GM21360 (cell line): Measurements from ENCODE around the gene PARVB.
"Not testable (repeated sequence)": the region's sequence is repeated elsewhere in the genome, so short reads cannot be mapped to it uniquely, and the experiment has no call there.

Experiments
- ATAC-seq: cut with Tn5 transposase; IDR thresholded peaks from one replicate; pipeline ENCODE4 v1.9.1; 2021; ENCODE audit warnings: mild to moderate bottlenecking, moderate library complexity; ENCODE audit not compliant: unreplicated experiment

Gene PARVB

GRCh38 chr22:44049486-44050231 lies 25.6 kb downstream of the PARVB start:
- ATAC-seq, result no peak

GRCh38 chr22:44050766-44051355 lies 26.8 kb downstream of the PARVB start:
- ATAC-seq, result no peak

DNA sequence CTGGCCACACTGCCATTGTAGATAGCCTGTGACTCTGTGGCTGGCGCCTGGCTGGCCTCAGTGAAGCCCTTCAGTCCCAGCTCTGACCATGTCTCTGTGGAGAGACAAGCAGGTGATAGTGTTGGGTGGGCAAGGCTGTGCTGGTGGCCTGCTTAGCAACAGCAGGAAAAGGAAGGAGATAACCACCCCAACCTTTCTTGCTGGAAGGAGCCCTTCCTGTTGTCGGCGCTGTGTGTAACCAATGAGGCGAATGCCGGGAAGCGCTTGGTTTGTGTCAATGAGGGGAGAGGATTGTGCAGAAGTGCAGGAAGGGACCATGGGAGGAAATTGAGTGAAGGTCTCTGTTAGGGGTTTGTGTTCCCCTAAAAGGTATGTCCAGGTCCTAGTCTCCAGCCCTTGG lies 27.3 kb downstream of the PARVB start:
- no peak for ATAC-seq

GRCh38 chr22:44051961-44052360 lies 27.9 kb downstream of the PARVB start:
- no peak for ATAC-seq

DNA sequence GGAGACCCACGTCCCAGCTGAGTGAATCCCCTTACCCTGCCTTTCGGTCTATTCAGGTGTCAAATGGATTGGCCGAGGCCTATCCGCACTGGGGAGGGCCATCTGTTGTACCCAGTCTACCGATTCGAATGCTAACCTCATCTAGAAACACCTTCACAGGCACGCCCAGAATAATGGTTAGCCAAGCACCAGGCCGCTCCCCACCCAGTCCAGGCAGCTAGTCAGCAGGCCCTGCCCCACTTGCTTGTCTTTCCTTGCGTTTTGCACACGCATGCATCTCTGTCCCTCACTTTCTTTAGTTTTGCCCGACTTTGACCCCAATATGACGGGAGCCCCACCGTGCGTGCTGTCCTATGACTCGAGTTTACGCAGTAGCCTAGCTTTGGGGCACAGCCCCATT lies 31.7 kb downstream of the PARVB start:
- ATAC-seq, result no peak

DNA sequence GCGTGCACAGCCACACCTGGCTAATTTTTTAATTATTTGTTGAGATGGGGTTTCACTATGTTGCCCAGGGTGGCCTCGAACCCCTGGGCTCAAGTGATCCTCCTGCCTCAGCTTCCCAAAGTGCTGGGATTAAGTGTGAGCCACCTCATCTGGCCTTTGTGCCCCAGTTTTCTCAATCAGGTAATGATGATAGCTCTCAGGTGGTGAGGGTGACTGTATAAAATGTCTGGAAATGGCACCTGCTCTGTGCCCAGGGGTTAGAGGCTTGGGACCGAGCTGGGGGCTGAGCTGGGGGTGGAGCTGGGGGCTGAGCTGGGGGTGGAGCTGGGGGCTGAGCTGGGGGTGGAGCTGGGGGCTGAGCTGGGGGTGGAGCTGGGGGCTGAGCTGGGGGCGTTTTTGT lies 32.5 kb downstream of the PARVB start:
- ATAC-seq, result not testable (repeated sequence)

DNA sequence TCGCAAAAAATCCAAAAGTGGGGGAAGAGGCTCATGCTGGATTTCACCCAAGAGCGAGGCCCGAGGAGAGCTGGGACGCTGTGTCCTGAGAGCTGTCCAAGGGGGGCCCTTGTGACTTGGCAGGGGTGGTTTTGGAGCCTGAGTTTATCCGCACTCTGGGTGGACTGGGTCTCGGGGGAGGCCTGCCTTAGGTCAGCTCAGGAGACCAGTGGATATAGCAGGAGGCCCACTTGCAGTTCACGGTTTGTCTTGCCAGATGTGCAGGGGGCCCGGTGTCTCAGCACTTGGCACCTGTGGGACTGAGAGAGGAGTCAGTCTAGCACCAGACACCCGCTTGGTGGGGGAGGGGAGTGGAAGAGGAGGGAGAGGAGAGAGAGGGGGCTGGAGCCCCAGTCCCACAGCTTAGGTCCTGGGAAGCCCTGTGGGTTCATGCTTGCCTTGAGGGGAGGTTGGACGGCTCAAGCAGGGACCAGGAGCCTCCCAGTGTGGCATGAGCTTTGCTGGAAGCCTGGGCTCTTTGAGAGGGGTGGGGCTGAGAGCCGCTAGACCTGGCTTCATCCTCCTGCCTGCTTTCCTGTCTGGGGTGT lies 33.4 kb downstream of the PARVB start:
- ATAC-seq, result no peak

- no peak for ATAC-seq
Measured at GRCh38 chr22:44063462-44064371, 39.6 kb downstream of the PARVB start.

GRCh38 chr22:44067033-44067432 lies 42.9 kb downstream of the PARVB start:
- ATAC-seq, result no peak

DNA sequence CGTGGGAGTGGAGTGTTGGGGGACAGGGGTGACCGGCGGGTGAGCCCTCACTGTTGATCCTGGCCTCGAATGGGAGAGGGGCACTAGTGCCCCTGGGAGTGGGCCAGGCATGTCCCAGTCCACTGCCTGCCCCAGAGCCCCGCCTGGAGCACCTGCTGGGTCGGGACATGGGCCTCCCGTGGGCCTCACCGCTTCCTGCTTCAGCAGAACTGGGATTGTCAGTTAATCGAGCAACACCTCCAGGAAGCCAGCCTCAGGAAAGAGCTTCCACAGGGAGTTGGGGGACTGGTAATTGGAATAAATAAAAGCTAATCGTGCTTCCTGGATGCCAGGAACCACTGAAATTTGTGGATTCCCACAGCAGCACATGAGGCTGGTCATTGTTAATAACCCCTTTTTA lies 43.8 kb downstream of the PARVB start:
- no peak for ATAC-seq

DNA sequence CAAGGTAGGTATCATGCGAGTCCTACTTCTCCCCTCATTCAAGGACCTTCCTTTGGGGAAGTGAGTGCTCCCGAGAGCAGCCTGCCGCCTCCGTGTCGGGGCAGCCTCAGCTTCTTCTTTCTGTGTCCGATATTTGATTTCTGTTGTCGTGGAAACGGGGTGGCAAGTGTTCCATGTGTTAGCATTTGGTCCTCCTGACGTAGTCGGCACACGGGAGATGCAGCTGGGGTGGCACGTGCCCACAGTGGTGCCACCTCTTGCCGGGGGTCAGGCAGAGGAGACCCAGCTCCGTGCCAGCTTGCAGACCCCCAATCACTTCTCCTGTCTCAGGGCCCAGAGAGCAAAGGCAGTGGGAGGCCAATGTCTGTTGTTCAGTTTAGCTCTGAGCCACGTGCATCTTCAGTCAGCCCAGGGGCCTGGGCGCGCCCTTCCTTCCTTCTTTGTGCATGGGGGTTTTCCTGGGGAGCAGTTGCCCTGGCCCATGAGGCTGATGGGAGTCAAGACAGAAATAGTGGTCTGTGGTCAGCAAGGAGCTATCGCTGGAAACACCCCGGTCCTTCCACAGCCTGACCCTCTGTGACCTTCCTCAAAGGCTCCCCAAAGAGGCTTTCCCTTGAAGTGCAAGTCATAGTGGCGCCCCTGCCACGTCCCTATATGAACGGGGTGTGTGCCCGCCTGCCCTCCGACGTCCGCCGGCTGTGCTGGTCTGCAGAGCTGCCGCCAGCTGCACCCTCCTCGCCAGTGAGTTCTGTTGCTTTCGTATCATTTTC lies 44.5 kb downstream of the PARVB start:
- no peak for ATAC-seq

GRCh38 chr22:44070029-44070428 lies 45.9 kb downstream of the PARVB start:
- ATAC-seq, result no peak

- no peak for ATAC-seq
Measured at GRCh38 chr22:44071781-44072326, 47.8 kb downstream of the PARVB start.

DNA sequence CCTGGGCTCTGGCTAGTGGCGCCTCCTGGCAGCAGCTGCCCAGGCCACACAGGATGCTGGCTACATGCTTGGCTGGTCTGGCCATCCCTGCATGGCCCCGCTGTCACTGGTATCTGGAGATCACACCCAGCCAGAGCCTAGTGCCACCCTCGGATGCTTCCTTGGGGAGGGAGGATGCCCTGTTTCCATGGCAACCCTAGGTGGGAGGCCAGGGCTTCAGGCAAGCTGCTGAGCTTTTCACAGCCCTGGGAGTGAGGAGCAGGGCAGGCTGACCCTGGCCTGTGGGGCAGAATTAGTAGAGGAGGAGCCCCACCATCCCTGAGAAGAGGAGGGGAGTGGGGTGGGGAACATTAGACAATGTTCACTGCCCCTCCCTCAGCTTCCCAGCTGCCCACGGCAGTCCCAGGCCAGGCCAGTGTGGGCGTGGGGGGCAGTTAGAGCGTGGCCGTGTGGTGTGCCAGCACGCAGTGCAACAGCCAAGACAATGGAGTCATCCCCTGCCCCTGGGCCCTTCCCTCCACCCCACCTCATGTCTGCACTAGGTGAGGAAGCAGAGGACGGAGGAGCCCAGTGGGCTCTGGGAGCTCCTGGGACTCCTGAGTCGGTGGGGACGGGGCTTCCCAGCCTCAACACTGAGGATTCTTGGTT lies 50.4 kb downstream of the PARVB start:
- ATAC-seq, result no peak

GRCh38 chr22:44075022-44075421 lies 50.9 kb downstream of the PARVB start:
- ATAC-seq, result no peak

DNA sequence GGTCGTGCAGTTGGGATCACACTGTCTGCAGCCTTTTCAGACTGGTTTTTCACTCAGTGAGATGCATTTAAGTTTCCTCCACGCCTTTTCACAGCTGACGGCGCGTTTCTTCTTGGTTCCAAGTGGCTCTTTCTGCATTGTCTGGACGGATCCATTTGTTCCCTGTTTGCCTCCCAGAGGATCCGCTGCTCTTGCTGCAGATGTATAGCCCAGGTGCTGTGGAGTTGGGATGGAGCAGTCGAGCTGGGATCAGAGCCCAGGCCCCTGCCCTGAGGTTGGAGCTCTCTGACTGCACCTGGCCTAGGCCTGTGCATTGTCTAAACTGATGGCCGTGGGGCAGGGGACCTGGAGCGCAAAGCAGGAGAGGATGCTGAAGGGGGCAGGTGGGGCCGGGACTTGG lies 51.6 kb downstream of the PARVB start:
- no peak for ATAC-seq

GRCh38 chr22:44076825-44077224 lies 52.7 kb downstream of the PARVB start:
- no peak for ATAC-seq

DNA sequence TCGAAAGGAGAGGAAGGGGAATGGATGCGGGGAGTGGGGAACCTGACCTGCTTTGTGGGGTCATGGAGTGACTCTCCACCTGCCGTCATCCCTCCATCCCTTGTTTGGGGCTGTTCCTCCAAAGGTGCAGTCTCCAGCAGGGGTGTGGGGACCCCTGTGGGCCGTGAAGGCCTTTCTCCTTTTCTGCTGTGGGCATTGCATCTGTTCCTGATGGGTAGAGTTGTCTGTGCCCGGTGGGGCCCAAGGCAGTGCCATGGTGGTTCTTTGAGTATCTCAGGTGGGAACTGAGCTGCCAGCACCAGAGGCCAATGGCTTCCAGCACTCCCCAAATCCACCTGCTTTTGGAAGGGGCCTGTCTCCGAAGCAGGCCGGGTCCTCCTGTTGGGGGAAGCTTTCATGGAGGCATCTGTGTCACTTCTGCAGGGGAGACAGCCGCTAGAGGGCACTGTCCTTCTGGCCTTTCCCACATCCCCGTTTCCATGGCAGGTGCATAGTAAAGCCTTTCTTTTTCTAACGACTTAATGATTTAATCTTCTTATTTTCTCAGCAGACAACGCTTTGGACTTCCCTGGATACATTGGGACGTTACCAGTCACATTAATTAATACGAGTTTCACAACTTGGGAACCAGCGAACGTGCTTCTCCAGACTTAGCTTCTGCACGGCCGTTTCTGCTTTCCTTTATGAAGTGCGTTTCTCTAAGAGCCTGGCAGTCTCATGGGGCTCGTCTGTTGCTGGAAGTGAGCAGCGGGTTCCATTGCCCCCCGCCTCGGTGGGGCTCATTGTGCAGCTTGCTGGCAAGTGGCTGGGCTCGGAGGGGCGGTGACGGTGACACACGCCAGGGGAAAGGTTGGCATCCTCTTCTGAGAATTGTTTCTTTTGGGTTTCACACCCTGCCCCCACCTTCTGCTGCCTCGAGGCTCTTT lies 57.1 kb downstream of the PARVB start:
- no peak for ATAC-seq

- ATAC-seq, result no peak
Measured at GRCh38 chr22:44082801-44083200, 58.7 kb downstream of the PARVB start.
